ENCODE data around the gene FBXO4.

GRCh38 chr5:41891066-41891707, 33.9 kb upstream of the FBXO4 start:
- no peak for TF ChIP-seq CTCF (IDR thresholded peaks at IDR 0.05; ENCODE audit: low read depth, low read length)
- TF ChIP-seq EZH2phosphoT487 (IDR thresholded peaks at IDR 0.05; ENCODE audit: low read depth), result no peak
